Iris pigment epithelial cell (primary cell): ENCODE data around the gene DDX31.

Source experiments
- DNase-seq: peaks from one replicate; pipeline ENCODE4 v3.0.0-alpha.2; 2011; ENCODE audit warnings: low read depth

DDX31 gene

GRCh38 chr9:132634327-132634726, 35.5 kb downstream of the DDX31 start:
- DNase-seq, result no peak

GRCh38 chr9:132632413-132633129, 37.2 kb downstream of the DDX31 start:
- DNase-seq, result no peak

DNA sequence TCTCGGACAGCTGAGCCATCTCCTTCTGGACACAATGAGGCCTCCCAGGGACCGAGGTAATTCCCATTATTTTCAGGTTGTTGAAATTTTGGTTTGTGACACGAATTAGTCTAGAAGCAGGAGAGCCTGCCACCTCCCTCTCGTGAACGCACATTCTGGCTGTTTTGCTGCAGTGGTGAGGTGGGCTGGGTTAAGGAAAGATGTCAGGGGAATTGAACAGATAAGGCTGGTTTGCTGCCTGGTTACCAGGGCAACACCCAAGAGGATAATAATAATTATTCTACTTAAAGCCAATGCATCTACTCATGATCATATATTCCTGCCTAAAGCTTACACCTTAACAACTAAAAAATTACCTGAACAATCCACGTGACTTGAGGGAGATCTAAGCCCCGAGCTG, 38.1 kb downstream of the DDX31 start:
- no peak for DNase-seq

GRCh38 chr9:132631280-132631679, 38.5 kb downstream of the DDX31 start:
- DNase-seq, result peak; percentile 63

GRCh38 chr9:132630811-132631210, 39.0 kb downstream of the DDX31 start:
- DNase-seq, result no peak

- DNase-seq, result no peak
These were observed 39.7 kb downstream of the DDX31 start for GRCh38 chr9:132630116-132630515.

- no peak for DNase-seq
These were observed 41.0 kb downstream of the DDX31 start for GRCh38 chr9:132628746-132629145.

DNA sequence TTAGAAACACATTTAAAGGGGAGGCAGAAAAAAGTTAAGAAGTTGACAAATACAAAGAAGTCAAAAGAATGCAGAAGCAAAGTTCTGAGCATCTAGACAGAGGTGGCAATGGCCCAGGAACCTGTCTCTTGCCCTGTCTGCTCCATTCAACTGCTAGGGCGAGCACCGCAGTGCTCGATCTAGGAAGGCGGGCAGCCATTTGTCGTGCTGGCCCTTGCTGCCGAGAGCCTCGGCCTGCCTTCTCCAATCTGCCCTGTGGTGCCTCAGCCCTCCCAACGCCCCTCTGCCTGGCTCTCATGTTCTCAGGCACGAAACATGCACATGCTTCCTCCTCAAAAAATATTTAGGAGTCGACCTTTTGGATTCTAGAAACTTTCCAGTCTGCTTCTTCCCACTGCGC, 42.2 kb downstream of the DDX31 start:
- no peak for DNase-seq

DNA sequence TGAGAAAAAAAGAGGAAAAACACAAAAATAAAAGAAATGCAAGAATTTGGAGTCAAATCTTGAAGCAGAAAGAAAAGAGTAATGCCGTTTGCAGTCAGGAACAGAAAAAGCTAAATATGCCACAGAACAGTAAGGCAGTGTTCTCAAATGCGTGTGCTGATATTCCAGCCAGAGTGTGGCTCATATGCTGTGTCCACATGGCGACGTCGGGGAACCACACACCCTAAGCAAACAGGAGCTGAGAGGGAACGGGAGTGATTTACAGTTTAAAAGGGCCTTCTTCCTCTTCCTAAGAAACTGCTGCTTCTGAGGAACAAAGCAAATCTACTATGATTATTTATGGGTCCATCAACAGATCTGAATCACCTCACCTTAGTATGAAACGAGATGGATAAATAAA, 42.7 kb downstream of the DDX31 start:
- no peak for DNase-seq

GRCh38 chr9:132626285-132626684, 43.5 kb downstream of the DDX31 start:
- no peak for DNase-seq

- peak; percentile 63 for DNase-seq
These were observed 47.6 kb downstream of the DDX31 start for GRCh38 chr9:132622159-132622558.

DNA sequence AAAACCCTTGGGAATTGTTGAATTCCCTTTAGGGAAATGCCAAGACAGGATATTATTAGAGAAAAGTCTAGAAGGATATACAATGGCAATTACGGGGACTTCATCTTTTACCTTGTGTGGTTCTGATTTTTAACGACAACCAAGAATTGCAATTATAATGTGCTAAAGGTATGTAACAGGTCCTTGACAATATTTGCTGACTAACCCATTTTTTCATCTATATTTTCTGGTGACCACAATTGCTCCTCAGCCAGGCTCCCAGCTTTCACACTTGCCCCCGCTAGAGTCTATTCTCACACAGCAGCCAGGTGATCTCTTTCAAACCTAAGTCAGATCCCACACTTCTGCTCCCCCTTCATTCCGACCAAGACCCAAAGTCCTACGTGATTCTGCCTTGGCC, 53.1 kb downstream of the DDX31 start:
- DNase-seq, result no peak

GRCh38 chr9:132615774-132616173, 54.0 kb downstream of the DDX31 start:
- no peak for DNase-seq

DNA sequence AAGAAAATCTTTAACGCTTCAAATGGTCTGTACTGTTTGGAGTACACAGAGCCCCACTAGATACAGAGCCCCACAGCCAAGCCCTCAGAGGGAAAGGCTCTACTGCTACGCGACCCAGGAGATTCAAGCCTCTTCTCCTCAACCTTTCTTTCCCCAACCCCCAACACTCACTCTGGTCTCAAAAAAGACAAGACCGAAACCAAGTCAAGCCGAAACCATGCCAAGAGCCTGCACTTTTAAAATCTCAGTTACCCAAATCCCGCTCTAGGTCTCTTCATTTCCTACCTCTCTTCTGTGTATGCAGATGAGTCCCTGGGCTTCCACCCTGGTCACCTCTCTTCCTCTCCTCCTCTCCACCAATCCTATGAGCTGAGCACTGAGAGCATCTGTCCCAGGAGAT, 55.5 kb downstream of the DDX31 start:
- DNase-seq, result no peak

DNA sequence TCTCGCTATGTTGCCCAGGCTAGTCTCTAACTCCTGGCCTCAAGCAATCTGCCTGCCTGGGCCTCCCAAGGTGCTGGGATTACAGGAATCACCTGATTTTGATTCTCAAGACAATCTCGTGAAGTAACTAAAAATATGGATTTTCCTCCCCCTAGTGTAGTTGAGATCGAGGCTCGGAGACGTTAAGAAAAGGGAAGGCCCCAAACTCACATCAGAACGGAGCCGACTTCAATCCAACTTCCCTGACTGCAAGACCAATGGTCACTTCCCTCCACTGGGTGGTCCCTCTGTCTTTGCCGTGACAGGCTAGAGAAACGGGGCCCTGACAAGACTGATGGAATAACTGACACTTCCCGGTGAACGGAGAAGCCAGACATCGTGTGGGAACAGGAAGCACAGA, 59.1 kb downstream of the DDX31 start:
- no peak for DNase-seq

DNA sequence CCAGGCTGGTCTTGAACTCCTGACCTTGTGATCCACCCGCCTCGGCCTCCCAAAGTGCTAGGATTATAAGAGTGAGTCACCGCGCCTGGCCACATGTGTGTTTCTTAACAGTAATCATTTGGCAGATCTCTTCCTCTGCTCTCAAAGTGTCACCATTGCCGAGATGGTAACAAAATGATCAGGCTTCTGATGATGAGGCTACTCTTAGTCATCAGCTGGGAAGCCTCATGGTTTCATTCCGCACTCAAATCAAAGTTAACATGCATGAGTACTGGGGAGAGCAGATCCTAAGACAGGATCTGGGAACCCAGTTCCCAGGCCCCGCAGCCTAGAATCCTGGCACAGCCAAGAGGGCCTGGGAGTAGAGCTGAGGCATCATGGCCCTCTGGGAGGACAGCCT, 60.0 kb downstream of the DDX31 start:
- DNase-seq, result peak; percentile 96

- no peak for DNase-seq
These were observed 60.6 kb downstream of the DDX31 start for GRCh38 chr9:132609184-132609583.

DNA sequence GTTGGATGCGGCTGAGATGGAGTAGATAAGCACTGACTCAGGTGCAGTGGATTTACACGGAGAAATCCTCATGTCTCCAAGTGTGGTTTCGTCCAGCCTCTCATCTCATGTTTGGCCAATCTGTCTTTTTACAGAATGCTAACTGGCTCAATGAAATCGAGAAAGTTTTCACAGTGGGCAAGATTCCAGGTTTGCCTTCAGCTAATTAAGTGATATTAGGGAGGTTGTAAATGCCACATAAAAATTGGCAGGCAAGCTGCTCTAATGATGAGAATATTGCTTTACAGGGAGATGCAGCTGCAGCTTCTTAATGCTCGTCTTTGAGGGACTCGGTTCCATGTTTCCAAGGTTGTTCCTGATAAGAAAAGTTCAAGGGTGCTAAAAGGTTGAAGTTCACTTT, 63.7 kb downstream of the DDX31 start:
- DNase-seq, result no peak

DNA sequence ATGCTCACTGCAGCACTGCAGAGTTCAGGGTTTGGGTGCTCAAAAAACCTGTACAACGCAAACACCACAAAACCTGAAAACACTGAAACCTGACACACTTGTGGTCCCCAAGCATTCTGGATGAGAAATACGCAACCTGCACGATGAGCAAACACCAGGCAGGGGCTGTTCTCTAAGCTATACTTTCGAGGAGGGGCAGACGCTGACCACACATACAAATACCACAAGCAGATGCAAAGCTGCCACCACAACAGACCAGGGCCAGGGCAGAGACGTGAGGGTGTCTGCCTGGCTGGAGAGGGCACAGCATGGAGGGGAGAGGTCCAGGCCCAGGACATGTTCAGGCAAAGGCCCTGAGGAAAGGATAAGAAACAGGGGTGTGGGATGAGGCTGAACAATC, 64.4 kb downstream of the DDX31 start:
- no peak for DNase-seq

GRCh38 chr9:132602207-132602606, 67.6 kb downstream of the DDX31 start:
- DNase-seq, result peak; percentile 57

DNA sequence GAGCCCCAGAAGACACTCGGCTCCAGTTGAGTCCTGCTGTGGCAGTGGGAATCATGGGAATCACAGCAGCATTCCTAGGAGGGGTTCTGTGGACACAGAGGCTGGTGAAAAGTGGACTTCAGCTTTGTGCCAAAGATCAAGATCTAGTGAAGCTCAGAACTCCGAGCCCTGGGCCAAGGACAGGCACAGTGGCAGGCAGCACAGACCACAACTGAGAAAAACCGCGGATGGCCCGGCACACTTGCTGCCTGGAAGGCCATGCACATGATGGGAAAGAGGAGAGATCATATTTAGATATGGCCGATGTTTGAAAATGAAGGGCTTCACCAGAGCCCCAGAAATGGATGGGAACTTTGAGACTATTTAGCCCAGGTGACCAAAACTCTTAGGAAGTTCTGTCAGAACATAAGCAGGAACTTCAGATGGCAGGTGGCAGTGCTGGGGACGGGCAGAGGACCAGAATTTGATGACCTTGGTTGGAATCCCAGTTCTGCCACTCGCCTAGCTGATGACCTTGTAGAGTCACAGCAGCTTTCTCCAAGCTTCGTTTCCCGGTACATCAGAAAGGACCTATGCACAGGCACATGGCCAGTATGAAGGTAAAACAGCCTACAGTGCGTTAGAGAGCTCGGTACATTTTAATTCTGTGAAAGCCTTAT, 69.3 kb downstream of the DDX31 start:
- no peak for DNase-seq

- no peak for DNase-seq
These were observed 72.6 kb downstream of the DDX31 start for GRCh38 chr9:132597073-132597775.

GRCh38 chr9:132596200-132596599, 73.6 kb downstream of the DDX31 start:
- DNase-seq, result no peak
